Stimulated activated CD4-positive, alpha-beta T cell treated with anti-CD3 and anti-CD28 coated beads, TNF-alpha, amount 100 ng/mL, for 4 hours (primary cell): ENCODE measurements around the gene PPM1H.

ENCODE experiments used
- DNase-seq, 3 experiments: peaks; one replicate each; pipeline ENCODE4 v3.0.0-alpha.2; 2020; ENCODE audit warnings: low read depth in 3 of 3

Gene PPM1H

GRCh38 chr12:62713723-62714122 lies 221.2 kb downstream of the PPM1H start:
- no peak for DNase-seq

GRCh38 chr12:62712681-62713573 lies 222.0 kb downstream of the PPM1H start:
- no peak for DNase-seq

GRCh38 chr12:62711631-62712241 lies 223.2 kb downstream of the PPM1H start:
- DNase-seq, result no peak

GRCh38 chr12:62709311-62709710 lies 225.6 kb downstream of the PPM1H start:
- no peak for DNase-seq

GRCh38 chr12:62707939-62708338 lies 227.0 kb downstream of the PPM1H start:
- DNase-seq, result no peak

GRCh38 chr12:62705846-62706245 lies 229.1 kb downstream of the PPM1H start:
- no peak for DNase-seq

- no peak for DNase-seq
These were observed 232.0 kb downstream of the PPM1H start for GRCh38 chr12:62703011-62703380.

- no peak for DNase-seq
These were observed 233.5 kb downstream of the PPM1H start for GRCh38 chr12:62701492-62701891.

- DNase-seq, result no peak
These were observed 234.7 kb downstream of the PPM1H start for GRCh38 chr12:62700091-62700880.

GRCh38 chr12:62698701-62699101 lies 236.2 kb downstream of the PPM1H start:
- DNase-seq, result no peak

GRCh38 chr12:62697893-62698292 lies 237.1 kb downstream of the PPM1H start:
- no peak for DNase-seq

GRCh38 chr12:62695696-62696095 lies 239.3 kb downstream of the PPM1H start:
- DNase-seq, result no peak

GRCh38 chr12:62694632-62695031 lies 240.3 kb downstream of the PPM1H start:
- DNase-seq, result no peak

- no peak for DNase-seq
These were observed 240.8 kb downstream of the PPM1H start for GRCh38 chr12:62694116-62694515.

GRCh38 chr12:62693376-62694050 lies 241.4 kb downstream of the PPM1H start:
- DNase-seq, result no peak

- DNase-seq, result no peak
These were observed 242.1 kb downstream of the PPM1H start for GRCh38 chr12:62692884-62693283.

- DNase-seq, result no peak
These were observed 243.6 kb downstream of the PPM1H start for GRCh38 chr12:62691309-62691708.

- no peak for DNase-seq
These were observed 245.7 kb downstream of the PPM1H start for GRCh38 chr12:62689042-62689839.

GRCh38 chr12:62686938-62687337 lies 248.0 kb downstream of the PPM1H start:
- DNase-seq, result no peak

- no peak for DNase-seq
These were observed 250.2 kb downstream of the PPM1H start for GRCh38 chr12:62684570-62685295.
